Activated naive CD4-positive, alpha-beta T cell treated with anti-CD3 and anti-CD28 coated beads for 36 hours (primary cell): ENCODE measurements around the gene FGL2. TPM values are rescaled to one million over a fixed set of nuclear protein-coding genes. Genes with fewer than 3 reads are reported as not detected.
"Not testable (repeated sequence)": the region's sequence is repeated elsewhere in the genome, so short reads cannot be mapped to it uniquely, and the experiment has no call there.

Experiments
- CTCF ChIA-PET: fragments of 350-600 bp; sonication (Branson Sonifier 250); formaldehyde crosslinking; loops from one replicate; lab custom pipeline; 2021; ENCODE audit warnings: antibody characterized with exemption; lab: Charles Lee
- DNase-seq: peaks from one replicate; pipeline ENCODE4 v3.0.0-alpha.2; 2020
- H3K27ac Mint-ChIP-seq: one replicate; pipeline ENCODE4 v1.8.0; 2021; ENCODE audit warnings: mild to moderate bottlenecking, mixed read lengths
- H3K27me3 Mint-ChIP-seq: one replicate; pipeline ENCODE4 v1.8.0; 2021; ENCODE audit warnings: low read depth, mixed read lengths
- H3K36me3 Mint-ChIP-seq: one replicate; pipeline ENCODE4 v1.8.0; 2021; ENCODE audit warnings: low read depth, mixed read lengths
- H3K4me1 Mint-ChIP-seq: one replicate; pipeline ENCODE4 v1.8.0; 2021; ENCODE audit warnings: low read depth, mixed read lengths
- H3K4me3 Mint-ChIP-seq: one replicate; pipeline ENCODE4 v1.8.0; 2021; ENCODE audit warnings: mild to moderate bottlenecking, moderate library complexity, mixed read lengths
- H3K9me3 Mint-ChIP-seq: one replicate; pipeline ENCODE4 v1.8.0; 2021; ENCODE audit warnings: mixed read lengths
- intact Hi-C: fragments of 100-400 bp; cut with micrococcal nuclease; formaldehyde crosslinking; loops from one replicate; pipeline ENCODE4 v1.15.1; 2023
- total RNA-seq, 2 experiments: library from RNA; stranded (reverse); gene quantifications; one replicate each; pipeline ENCODE4 v1.2.3, GENCODE V29; 2021

Gene FGL2
- total RNA-seq, 2 experiments from 2014 or later, result not detected

DNA sequence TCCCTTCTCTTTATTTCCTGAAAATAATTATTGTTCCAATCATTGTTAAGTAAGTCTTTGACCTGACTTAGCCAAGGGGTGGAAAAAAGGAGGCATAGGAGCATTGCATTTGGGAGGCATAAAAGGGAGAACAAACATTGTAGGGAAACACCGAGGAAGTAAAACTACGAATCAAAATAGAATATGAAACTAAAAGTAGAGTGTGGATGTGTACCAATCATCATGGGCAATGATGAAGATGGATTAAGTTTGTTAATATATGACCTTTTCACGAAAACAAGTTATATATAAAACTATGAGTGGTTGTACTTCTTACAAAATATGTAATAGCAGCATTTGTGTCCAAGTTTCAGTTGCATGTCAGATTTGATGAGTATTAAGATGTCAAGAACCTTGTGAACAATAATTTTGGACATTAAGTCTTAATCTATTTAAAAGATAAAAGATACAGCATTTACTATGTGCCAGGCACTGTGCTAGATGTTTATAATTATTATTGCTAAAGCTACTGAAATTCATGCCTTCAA is 24.3 kb downstream of the FGL2 start:
- intact Hi-C loops, H3K36me3 Mint-ChIP-seq, DNase-seq, H3K4me3 Mint-ChIP-seq, H3K27me3 Mint-ChIP-seq, CTCF ChIA-PET, H3K27ac Mint-ChIP-seq, H3K9me3 Mint-ChIP-seq, H3K4me1 Mint-ChIP-seq: not testable (repeated sequence)

DNA sequence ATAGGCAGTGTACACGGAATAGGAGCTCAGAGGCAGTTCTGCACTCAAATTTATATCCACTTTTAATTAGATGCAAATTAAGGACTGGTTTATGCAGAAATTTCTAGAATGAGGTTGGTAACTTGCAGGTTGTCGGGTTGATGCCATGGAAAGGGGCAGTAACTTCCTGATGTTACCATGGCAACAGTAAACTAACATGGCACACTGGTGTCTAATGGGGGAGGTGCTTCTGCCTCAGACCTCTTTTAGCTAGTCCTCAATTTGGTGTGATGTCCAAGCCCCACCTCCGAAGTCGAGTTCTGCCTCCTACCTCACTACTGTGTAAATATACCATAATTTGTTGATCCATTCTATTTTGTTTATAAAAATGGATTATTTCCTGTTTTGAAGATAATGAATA is 25.2 kb downstream of the FGL2 start:
- H3K9me3 Mint-ChIP-seq, H3K27me3 Mint-ChIP-seq, H3K4me1 Mint-ChIP-seq, CTCF ChIA-PET, H3K36me3 Mint-ChIP-seq, intact Hi-C loops, H3K27ac Mint-ChIP-seq, DNase-seq, H3K4me3 Mint-ChIP-seq: not testable (repeated sequence)

DNA sequence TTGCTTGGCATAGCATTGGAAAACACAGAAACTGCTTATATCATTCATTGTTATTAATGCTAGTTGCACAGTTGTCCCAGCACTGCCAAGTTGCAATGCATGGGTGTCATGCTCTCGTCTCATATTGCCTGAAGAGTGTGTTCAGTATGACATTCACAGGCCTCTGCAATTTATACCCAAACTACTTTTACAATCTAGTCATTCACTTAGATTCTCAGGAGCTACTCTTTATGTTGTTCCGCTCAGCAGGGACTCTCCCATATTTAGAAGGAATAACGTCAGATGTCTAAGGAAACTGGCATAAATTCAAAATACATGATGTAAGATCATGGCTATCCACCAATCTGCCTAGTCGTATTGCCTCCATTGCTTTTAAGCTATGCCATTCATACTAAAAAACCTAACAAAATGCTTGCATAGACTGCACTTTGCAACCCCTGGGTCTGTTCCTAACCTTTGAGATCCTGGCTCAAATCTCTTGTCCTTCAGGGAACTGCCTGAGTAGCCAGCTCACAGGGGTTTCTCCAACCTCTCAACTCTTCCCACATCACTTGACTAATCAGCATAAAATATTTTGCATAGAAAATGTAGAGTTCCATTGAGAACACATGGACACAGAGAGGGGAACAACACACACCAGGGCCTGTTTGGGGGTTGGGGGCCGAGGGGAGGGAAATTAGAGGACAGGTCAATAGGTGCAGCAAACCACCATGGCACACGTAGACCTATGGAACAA is 27.0 kb downstream of the FGL2 start:
- DNase-seq, intact Hi-C loops, H3K4me1 Mint-ChIP-seq, H3K9me3 Mint-ChIP-seq, H3K27ac Mint-ChIP-seq, H3K4me3 Mint-ChIP-seq, H3K27me3 Mint-ChIP-seq, H3K36me3 Mint-ChIP-seq, CTCF ChIA-PET: not testable (repeated sequence)

DNA sequence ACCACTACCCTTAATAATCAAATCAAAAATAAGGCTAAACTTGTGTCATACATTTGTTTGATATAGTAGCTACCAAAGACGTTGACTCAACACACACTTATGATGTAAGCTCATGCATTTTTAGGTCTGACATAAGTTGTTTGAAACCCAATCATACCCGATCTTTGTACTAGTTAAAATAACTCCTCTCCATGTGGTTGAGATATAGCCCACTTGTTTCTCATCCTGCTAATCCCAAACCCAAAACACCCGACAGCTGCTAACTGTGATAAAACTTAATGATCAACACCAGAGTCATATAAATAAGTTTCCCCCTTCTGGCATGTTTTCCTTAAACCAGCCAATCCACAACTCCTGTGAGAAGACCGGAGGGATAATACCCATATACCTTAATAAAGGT is 28.5 kb downstream of the FGL2 start:
- CTCF ChIA-PET, intact Hi-C loops, H3K4me3 Mint-ChIP-seq, H3K36me3 Mint-ChIP-seq, DNase-seq, H3K27me3 Mint-ChIP-seq, H3K27ac Mint-ChIP-seq, H3K9me3 Mint-ChIP-seq, H3K4me1 Mint-ChIP-seq: not testable (repeated sequence)

DNA sequence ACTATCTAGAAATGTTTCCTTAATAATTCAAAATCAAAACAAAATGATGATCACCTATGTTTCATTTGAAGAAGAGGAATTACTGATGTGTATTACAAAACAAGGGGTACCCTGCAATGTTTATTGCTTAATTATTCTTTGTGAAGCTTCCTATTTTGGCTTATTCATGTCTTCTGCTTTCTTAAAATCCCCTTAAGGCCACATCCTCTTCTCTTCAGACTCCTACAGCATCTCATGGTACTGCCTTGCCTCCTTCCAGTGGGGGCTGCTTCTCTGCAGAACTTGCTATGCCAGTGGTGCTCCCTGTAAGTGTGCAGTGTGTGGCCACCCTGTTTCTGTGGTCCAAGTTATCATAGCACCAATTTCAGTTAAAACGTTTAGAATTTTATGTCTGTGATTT is 42.2 kb downstream of the FGL2 start:
- CTCF ChIA-PET, result no interaction called here
- no peak overlapping the region for H3K4me3 Mint-ChIP-seq
- no peaks in the 10 kb centered on the region for H3K9me3 Mint-ChIP-seq
- no peak for DNase-seq
- H3K4me1 Mint-ChIP-seq, result peaks cover 17% of the 10 kb centered on the region
- H3K27me3 Mint-ChIP-seq, result no peaks in the 10 kb centered on the region
- H3K36me3 Mint-ChIP-seq, result peaks cover 1% of the 10 kb centered on the region
- no peak overlapping the region for H3K27ac Mint-ChIP-seq
- intact Hi-C loops, result loop anchor here (5.0 kb wide), 1 partner anchor 40 kb away; the partner anchor contains the start of gene FGL2

DNA sequence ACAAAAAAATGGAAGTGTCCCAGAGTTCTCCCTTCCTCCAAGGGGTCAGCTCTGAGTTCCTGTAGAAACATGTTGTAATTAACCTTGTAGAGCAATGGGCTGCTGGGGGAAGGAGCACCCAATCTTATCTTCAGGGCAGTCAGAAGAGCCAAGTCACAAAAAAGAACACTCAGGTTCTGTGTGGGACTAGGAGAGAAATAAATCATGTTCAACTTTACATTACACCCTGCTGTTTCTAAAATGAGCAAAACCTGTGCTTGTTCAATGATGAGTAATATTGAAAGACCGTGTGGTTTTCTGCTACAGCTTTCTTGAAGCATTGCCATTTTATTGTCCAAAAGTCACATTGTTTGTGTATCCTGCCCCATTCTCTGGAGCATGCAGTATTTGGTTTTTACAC is 42.6 kb downstream of the FGL2 start:
- H3K4me3 Mint-ChIP-seq, H3K27me3 Mint-ChIP-seq, H3K36me3 Mint-ChIP-seq, DNase-seq, H3K9me3 Mint-ChIP-seq, H3K27ac Mint-ChIP-seq, CTCF ChIA-PET: not testable (repeated sequence)
- intact Hi-C loops, result loop anchor here (5.0 kb wide), 1 partner anchor 40 kb away; the partner anchor contains the start of gene FGL2
- H3K4me1 Mint-ChIP-seq, result peaks cover 17% of the 10 kb centered on the region

DNA sequence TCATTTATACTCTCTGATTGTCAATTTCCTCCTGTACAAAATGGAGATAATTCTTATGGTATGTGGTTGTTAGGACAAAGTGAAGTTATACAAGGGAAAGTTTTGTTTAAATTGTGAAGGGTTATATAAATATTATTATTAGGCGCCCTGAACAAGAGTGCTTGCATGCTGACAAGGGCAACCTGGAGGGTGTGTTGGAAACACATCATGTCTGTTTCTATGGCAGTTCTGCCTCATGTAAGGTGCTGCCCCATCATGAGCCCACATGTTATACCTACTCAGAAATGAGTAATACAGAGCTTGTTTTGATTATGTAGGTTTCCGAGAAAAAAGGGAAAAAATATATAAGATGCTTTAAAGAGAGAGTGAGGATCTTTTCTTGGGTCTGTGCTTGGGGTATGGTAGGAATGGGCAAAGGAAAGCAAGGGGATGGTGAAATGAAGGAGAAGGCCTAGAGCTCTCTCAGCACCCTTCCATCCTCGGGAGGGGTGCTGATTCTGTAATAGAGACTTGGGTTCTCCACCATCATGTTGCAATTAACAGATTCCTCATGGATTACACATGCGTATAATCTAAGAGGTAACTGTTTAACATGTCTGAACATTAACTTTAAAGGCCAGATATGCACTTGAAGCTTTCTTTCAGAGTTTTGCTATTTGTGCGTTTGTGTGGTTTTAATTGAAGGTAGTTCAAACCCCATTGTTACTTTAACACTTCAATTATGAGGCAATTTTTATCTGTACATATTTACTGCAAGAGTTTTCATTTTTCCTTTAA is 43.8 kb downstream of the FGL2 start:
- DNase-seq, result peak; percentile 46

DNA sequence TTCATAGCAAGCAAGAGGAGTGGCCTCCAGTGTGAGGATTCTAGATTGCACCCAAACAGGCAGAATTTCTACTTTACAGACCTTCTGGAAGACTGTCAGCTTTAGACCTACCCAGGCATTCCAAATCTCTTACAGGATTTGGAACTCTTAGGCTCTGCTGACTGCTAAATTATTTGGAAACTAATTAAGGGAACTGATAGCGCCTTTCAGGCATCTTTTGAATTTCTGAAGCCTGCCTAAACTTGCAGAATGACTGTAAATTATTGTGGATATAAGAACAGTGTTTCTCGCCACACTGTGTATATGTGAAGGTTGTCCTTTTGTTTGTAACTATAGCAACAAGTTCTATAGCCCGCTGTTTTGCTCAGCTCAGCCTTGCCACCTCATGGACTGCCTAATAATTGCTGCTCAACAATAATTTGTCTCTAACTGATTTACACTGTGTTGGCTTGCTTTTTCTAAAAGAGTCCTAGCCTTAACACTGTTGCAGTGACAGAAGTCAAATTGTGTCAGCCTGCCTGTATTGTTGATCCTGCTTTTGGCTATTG is 44.6 kb downstream of the FGL2 start:
- H3K9me3 Mint-ChIP-seq, H3K27ac Mint-ChIP-seq, H3K27me3 Mint-ChIP-seq, H3K36me3 Mint-ChIP-seq, CTCF ChIA-PET, DNase-seq, H3K4me3 Mint-ChIP-seq: not testable (repeated sequence)
- intact Hi-C loops, result loop anchor here (5.0 kb wide), 1 partner anchor 42 kb away; the partner anchor contains the start of gene FGL2
- peaks cover 17% of the 10 kb centered on the region for H3K4me1 Mint-ChIP-seq

More for the DNA sequence above, 43.8 kb downstream of the FGL2 start:
- H3K4me1 Mint-ChIP-seq, result peaks cover 17% of the 10 kb centered on the region
- H3K36me3 Mint-ChIP-seq, H3K27ac Mint-ChIP-seq, H3K9me3 Mint-ChIP-seq, CTCF ChIA-PET, H3K27me3 Mint-ChIP-seq, H3K4me3 Mint-ChIP-seq: not testable (repeated sequence)
- intact Hi-C loops, result loop anchor here (5.0 kb wide), 1 partner anchor 42 kb away; the partner anchor contains the start of gene FGL2

DNA sequence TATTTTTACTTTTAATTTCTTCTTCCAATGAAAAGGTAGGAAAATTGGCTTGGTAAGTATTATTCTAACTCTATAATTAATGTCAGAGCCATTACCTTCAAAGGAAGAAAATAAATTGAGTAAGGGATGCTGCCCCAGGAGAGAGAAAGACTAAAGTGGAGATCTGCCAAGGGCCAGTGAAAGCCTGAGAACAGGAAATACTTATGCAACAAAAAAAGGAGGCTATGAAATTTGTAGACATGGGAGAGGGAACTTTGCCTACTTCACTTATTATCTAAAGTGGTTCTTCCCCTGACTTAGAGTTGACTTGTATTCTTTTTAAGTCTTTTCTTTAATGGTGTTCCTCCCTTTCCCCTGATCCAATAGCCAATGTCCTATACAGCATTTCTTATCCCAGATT is 47.4 kb downstream of the FGL2 start:
- H3K27ac Mint-ChIP-seq, DNase-seq, H3K27me3 Mint-ChIP-seq, intact Hi-C loops, H3K9me3 Mint-ChIP-seq, H3K4me1 Mint-ChIP-seq, CTCF ChIA-PET, H3K4me3 Mint-ChIP-seq, H3K36me3 Mint-ChIP-seq: not testable (repeated sequence)

Other genes with a start within 250 kb of the FGL2 start
- gene SPDYE17, start 167.5 kb downstream of the FGL2 start, total RNA-seq, result not detected
- gene SPDYE18, start 137.3 kb downstream of the FGL2 start, total RNA-seq, result under 1 TPM in 1 of 2 experiments, not detected in 1; 0.27 TPM
- gene CCDC146, start 77.2 kb downstream of the FGL2 start, total RNA-seq, result under 1 TPM; 0.31 to 0.49 TPM
- 1 to 10 TPM; 1.1 to 1.5 TPM for gene GSAP, start 216.5 kb upstream of the FGL2 start, total RNA-seq